Activated CD8-positive, alpha-beta memory T cell treated with anti-CD3 and anti-CD28 coated beads for 4 hours (primary cell): Measurements from ENCODE around the gene FARP1.

Source experiments
- DNase-seq, 2 donors: peaks; one replicate each; pipeline ENCODE4 v3.0.0-alpha.2; 2020; ENCODE audit warnings: low read depth in 2 of 2

The FARP1 gene

DNA sequence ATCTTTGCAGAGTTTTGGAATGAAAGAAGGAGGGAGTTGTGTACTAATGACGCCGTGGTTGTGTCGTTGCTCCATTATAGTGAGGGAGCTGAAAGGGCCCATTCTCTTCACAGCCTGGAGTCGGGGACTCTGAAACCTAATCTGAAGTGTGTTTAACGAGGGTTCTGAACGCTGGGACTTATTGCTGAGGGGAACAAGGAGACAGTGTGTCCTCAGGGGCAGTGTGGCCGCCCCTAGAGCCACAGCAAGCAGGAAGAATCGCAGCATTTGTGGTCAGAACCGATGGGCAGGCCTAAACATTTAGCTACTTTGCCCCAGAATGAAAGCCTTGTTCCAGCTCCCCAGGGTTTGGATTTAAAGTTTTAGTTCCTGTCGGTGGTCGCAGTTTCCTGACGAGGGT, 190.6 kb downstream of the FARP1 start:
- no peak for DNase-seq

DNA sequence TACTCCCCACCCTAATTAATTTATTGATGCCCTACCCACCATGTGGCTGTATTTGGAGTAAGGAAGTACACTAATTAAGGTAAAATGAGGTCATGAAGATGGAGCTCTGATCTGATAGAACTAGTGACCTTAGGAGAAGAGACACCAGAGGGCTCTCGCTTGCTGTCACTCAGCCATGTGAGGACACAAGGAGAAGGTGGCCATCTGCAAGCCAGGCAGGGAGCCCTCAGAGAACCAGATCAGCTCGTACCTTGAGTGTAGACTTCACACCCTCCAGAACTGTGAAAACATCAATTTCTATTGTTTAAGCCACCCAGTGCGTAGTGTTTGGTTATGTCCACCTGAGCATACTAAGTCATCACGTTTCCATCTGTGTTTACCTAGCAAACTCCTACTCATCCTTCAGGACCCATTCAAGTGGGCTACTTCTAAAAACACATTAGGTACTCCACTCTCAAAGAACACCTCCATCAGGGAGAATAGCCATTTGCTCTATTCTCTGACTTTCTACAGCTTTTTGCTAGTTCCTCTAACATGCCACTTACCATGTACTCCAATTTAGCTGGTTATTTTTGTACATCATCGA, 191.8 kb downstream of the FARP1 start:
- DNase-seq: no peak

DNA sequence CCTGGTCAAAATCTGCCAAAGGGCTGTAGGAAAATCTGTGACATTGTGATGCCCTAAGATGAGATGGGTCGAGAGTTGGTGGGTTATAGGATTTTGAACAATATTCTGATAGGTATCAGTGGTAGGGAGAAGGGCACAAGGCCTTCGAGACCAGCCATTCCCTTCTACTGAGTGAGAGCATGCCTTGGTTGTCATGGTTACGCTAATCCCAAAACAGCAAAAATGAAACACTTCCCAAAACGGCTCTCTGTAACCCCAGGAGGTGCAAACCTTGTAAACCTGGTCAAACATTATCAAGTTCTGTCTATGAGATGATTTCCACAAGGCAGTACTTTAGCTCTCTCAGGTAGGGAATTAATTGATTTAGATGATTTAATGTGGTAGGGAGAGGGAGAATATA, 192.8 kb downstream of the FARP1 start:
- DNase-seq: no peak

DNA sequence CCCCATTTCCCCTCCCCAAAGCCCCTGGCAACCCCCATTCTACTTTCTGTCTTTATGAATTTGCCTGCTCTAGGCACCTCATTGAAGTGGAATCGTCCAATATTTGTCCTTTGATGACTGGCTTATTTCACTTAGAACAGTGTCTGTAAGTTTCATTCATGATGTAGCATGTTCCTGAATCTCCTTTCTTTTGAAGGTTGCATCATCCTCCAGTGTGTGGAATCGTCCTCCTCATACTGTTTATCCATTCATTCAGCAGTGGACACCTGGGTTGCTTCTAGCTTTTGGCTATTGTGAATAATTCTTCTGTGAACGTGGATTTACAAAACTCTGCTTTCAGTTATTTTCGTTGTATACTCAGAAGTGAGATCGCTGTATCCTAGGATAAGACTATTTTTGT, 195.4 kb downstream of the FARP1 start:
- DNase-seq: no peak

DNA sequence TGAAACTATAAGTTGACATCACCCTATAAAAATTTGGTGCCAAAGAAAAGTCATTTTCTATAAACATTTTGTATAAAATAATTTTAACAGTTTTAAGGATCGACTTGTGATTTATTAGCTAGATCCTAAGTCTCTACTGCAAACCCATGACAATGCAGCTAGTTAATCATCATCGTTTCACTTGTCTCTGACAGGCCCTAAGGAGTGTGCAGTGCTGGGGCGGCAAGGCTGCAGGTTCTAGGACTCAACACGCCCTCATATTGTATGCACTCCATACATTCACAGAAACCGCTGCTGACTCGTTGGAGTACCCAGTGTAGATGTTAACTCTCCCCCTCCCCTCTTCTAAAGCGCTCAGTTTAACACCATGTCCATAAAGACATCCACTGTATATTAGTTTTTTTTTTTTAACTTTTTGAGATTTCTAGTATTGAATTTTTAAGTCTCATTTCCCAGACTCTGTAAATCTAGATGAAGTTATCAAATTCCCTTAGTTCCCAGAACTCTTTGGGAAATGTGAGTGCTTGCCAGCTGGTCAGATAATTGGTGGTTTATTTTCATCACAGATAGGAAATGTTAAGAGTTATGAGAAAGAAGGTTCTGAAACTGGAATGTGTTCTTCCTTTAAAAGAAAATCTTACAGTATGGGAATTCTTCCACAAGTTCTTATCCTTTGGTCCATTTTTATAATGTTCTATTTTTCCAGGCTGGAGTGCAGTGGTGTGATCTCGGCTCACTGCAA, 197.0 kb downstream of the FARP1 start:
- DNase-seq: no peak

DNA sequence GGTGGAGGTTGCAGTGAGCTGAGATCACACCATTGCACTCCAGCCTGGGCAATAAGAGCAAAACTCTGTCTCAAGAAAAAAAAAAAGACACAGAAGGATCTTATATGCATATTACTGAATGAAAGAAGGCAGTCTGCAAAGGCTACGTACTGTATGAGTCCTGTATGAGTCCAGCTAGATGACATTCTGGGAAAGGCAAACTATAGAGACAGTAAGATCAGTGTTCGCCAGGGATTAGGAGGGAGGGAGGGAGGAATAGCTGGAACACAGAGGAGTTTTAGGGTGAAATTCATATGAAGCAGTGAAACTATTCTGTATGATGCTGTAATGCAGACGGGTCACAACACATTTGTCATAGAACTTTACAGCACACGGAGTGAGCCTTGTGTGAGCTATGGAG, 200.1 kb downstream of the FARP1 start:
- no peak for DNase-seq

DNA sequence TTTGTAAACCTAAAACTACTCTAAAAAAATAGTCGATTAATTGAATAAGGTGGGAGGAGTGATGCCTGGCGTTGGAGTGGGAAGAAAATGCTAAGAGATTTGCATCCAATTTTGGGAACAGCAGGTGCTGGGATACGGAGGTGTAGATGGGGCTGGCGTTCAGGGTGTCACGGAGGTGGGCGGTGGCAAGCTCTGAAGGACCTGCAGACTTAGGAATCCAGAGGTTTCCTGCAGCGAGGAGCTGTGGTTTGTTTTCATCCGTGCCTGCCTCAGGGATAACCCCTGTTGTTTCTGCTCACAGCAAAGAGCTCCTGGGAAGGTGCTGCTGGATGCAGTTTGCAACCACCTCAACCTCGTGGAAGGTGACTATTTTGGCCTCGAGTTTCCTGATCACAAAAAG, 200.6 kb downstream of the FARP1 start:
- DNase-seq: no peak

DNA sequence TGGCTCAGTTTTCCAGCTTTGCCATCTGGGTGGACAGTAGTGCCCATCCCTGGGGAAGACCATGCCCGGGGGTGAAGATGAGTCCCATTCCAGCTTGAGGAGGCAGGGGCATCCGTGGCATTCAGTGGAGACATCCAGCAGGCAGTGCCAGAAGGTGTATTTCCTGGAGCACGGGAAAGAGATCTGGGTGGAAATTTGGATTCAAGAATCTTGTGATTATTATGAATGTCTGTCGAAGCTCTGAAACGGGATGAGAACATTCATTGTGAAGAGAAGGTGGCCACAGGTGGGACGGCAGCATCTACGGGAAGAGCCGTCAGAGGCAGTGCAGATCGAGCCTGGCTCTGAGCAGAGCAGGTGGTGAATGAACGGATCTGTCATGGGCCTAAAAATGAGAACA, 201.5 kb downstream of the FARP1 start:
- no peak for DNase-seq

DNA sequence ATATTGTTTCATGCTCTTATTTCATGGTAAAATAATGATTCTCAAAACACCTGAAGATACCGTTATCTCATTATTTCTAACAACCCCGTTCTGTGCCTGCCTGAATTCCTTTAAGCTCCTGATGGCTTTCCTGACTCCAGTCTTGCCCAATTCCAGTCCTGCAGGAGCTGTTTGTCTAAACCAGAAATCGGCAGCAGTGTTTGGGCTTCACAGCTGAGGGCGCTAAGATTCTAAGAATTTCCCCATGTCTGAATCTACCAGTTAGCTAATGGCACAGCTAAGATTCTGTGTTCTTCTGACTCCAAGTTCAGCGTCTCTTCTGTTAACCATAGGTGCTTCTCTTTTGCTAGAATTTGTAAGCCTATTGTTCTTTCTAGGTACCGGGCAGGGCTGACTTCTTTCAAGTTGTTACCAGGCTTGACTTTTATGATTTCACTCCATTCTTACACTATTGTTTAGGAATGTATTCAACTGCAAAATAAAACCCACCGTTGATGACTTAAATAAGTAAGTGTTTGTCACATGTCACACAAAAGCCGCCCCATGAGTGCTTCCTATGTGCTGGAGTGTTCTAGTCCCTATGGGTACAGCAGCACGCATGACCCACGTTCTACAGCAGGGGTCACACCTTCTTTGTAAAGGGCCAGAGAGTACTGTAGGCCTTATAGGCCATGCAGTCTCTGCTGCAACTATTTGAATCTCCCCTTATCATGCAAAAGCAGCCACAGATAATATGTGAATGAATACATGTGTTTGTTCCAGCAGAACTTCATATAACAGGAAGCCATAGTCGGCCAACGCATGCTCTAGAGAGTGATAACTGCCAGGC, 202.4 kb downstream of the FARP1 start:
- DNase-seq: no peak

DNA sequence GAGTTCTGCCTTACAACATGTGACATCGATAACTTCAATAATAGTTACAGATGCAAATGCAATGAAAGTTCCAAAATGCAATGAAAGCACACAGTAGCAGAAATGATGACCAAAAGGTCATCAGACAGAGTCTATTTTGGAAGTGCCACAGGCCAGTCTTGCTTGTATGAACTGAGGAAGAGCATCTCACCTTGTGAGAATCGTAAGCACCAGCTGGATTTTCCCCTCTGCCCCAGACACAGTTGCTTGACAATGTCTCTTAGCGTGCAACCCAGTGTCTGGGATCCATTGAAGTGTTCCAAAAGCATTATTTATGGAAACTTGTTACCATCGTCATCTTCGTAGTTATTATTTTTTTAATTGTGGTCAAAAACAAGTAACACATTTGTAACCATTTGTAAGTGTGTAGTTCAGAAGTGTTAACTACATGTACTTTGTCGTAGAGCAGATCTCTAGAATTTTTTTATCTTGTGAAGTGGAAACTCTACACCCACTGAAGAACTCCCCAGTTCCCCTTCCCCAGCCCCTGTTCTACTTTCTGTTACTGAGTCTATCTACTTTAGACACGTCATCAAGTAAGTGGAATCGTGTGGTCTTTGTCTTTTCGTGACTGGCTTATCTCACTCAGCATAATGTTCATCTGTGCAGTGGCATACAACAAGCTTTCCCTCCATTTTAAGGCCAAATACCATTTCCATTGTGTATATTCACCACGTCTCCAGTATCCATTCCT, 204.2 kb downstream of the FARP1 start:
- no peak for DNase-seq

DNA sequence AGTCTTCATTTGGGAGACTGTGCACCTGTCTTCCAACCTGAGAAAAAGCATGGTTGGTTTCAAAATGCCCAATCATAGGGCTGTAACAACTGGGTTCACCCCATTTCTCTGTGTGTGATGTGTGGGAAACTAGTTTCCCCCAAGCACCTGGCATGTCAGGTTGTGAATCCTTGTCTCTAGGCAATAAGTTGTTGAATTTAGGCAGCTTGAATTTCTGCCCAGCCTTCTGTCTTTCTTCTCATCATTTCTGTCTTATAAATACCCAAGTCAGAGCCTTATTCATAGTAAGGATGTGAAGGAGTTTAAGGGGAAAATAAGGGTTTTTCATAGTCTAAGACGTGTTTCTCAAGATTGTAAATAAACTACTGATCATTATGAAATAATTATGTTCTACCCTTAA, 204.9 kb downstream of the FARP1 start:
- DNase-seq: no peak

DNA sequence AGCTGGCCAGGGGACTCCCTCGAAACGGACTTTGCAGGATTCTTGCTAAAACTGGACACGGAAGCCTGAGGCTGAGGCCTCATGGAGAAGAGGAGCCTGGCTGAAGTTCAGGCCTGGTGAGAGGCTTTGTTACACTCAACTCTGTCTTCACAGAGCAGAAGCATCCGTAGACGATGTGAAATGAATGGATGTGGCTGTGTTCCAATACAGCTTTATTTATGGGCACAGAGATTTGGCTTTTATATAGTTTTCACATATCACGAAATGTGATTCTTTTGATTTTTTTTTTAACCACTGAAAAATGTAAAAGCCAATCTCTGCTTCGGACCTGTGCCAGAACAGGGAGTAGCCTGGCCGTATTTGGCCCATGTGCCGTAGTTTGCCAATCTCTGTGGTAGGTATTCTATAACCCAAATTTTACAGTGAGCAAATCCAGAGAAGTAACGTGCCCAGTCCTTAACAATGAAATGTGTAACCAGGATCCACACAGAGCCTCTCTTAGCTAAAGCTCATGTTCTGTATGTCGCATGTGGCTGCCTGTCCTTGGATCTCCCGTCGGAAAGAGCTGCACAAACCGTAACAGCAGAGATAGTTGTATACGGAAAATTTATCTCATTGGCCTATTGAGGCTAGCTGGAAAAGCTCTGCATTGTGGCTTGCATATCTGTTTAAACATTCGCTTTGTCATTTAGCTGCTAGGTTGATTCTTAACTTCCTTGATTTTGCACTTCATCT, 205.7 kb downstream of the FARP1 start:
- no peak for DNase-seq

DNA sequence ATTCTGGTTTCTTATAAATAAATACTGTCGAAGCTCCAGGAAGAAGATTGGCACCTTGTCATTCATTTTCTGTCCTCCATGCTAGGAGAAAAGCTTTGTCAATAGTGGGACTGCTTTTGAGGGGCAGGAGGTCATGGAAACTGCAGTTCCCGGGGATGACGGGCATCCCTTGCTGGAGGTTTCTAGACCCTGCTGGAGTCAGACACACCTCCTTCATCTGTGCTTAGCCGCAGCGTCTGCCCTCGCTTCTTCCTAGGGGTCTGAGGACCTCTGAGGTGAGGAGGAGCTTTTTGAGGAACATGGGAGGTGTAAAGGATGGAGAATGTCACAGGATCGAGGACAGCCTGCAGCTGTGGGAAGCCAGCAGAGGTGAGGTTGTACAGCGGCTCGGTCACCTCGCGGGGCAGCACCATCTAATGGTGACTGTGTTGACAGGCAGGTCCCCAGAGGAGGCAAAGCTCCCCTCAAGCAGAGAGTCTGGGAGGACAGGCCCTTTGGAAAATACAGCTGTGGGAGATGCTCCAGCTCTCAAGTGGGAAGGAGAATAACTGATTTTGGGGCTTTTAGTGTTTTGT, 206.9 kb downstream of the FARP1 start:
- no peak for DNase-seq

DNA sequence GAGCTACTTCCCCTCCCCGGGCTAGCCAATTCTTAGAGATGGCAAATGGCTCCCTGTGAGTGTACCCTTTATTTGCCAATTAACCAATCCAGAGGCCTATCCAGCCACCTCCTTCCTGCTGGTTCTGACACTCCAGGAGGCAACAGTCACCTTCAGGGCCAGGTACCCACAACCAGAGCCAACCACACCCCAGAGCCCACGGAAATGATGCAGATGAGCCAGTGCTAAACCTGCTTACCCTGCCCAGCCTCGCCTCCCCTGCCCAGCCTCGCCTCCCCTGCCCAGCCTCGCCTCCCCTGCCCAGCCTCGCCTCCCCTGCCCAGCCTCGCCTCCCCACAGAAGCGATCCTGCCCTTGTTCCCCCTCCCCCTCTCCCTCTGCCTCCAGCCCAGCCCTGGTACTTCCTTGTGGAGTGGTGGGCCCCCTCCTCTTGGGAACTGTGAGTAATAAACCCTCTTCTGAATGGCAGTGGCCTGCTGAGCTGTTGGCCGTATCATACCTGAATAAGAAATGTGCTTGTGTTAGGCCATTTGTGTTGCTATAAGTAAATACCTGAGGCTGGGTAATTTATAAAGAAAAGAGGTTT, 207.9 kb downstream of the FARP1 start:
- DNase-seq: no peak

DNA sequence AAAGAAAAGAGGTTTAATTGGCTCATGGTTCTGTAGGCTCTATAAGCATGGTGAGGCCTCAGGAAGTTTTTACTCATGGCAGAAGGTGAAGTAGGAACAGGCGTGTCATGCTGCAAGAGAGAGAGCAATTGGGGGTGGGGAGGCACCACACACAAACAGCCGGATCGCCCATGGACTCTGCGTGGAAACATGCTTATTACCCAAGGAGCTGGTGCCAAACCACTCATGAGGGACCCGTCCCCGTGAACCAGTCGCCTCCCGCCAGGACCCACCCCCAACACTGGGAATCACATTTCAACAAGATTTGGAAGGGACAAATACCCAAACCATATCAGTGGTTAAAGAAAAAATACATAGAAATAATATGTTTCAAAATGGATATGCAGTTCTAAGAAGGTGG, 208.7 kb downstream of the FARP1 start:
- no peak for DNase-seq

DNA sequence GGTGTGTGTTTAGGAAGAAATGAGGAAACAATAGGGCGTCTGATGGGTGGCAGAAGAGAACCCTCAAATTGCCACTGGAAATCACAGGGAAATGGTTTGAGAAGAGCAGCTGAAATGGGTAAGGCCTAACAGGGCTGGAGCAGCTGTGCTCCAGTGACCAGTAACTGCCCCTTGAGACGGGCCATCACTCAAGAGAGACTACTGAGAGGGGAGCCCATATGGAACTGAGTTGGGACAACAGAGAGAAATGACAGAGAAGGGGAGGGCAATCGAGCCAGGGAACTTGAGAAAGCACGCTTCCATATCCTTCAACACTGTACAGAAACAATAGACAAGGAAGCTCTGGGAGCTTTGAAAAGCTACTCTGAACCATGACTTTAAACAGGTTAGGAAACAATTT, 209.3 kb downstream of the FARP1 start:
- no peak for DNase-seq

DNA sequence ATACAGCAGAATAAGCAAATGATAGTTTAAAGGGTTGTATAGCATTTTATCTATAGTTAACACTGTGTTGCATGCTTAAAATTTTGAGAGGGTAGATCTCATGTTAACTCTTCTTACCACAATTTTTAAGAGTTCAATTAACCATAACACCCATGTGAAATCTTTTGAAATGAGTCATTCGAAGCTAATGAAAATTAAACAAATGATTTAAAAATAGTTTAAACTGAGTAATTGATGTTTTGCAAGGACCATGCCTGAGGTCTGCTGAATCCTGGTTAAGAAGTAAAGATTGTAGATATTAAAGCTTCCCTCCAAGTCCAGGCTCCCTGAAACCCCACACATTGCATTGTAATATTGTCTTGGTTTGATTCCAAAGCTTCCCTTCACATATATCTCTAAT, 210.9 kb downstream of the FARP1 start:
- DNase-seq: no peak

DNA sequence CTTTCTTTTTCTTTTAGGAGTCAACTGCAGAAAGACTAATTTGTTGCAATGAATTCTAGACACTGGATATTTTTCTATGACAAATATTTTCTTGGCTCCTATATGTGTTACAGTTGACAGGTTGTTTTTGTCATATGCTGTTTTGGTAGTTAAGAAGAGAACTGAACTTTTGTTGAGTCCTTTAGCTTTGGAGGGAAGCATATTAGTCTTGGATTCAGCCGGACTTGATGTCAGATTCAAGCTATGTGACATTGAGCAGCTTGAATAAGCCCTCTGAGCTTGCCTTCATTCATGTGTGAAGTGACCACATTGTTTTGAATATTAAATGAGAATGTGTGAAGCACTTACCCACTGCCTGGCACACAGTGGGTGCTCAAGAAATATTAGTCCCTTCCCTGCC, 216.0 kb downstream of the FARP1 start:
- DNase-seq: no peak

DNA sequence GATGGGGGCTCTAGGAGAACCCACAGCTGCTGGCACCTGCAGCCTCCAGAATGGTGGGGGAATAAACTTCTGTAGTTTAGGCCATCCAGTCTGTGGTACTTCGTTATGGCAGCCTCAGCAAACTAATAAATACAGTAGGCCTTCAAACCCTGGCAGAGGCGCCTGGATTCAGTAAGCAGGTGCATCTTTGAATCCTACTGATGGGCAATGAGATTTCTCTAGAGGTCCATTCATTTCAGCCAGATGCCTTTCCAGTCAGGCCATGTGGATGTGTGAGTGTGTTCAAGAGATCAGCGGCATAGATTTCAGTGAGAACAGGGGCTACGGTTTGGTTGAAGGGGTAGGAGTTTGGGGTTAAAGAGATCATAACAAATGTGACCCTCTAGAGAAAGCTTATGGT, 217.7 kb downstream of the FARP1 start:
- no peak for DNase-seq

DNA sequence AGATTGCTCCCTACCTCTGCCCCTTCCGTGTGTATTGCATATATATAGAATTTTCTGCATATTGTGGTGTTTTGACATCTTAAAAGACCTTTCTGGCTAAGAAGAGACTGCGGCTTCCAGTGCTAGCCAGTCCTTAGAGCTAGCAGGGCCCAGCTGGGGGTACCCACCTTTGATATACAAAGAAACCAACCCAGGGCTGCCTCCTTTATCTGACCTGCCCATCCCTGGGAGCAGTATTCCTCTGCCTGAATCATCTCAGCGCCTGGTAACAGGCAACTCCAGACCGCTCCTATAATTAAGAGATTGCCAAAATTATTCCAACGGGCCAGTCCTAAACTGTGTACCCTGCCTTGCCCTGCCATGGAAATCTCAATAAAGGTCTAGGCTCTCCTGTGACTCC, 220.4 kb downstream of the FARP1 start:
- DNase-seq: no peak

DNA sequence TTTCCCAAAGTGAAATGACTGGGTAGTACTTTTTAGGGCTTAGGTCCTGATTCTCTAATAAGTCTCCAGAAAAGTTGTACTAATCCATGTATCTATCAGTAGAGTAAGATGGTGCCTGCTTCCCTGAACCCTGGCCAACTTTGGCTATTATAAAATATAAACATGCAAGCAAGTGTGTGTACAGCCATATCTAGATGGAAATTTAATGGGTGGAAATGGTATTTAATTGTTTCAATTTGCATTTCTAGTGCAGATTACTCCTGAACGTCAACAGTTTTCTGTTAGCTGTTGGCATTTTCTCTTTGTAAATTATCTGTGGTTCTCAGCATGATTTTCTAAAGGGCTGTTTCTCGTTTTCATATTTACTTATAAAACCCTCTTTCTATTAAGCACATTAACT, 221.3 kb downstream of the FARP1 start:
- no peak for DNase-seq
